ENCODE data around the gene DUS3L. TPM values are rescaled to one million over a fixed set of nuclear protein-coding genes. Genes with fewer than 3 reads are reported as not detected.

DUS3L gene
- total RNA-seq, 1 donor from 2014 or later = 16.2 TPM

DNA sequence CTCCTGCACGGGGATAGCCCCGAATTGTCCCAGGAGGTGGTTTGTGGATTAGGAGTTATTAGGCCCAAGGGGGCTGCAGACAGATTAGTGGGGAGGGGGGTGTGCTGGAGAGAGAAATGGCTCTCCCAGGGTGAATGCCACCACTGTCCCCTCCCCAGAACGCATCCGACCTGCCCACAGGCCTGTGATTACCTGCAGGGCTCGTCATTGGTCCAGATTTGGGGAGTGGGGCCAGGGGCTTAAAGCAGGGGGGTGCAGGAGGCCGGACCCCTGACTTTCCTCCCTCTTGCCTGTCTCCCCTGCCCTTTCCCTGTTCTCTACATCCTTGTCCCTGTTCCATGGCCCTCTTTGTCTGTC, 15.1 kb upstream of the DUS3L start:
- no peak for DNase-seq (ENCODE audit: low spot score)
- H3K36me3 Mint-ChIP-seq (ENCODE audit: low read depth, unreplicated experiment) = peaks cover 7% of the 10 kb centered on the region
- H3K4me1 Mint-ChIP-seq (ENCODE audit: unreplicated experiment) = no peaks in the 10 kb centered on the region
- TF ChIP-seq, protein P1, sequence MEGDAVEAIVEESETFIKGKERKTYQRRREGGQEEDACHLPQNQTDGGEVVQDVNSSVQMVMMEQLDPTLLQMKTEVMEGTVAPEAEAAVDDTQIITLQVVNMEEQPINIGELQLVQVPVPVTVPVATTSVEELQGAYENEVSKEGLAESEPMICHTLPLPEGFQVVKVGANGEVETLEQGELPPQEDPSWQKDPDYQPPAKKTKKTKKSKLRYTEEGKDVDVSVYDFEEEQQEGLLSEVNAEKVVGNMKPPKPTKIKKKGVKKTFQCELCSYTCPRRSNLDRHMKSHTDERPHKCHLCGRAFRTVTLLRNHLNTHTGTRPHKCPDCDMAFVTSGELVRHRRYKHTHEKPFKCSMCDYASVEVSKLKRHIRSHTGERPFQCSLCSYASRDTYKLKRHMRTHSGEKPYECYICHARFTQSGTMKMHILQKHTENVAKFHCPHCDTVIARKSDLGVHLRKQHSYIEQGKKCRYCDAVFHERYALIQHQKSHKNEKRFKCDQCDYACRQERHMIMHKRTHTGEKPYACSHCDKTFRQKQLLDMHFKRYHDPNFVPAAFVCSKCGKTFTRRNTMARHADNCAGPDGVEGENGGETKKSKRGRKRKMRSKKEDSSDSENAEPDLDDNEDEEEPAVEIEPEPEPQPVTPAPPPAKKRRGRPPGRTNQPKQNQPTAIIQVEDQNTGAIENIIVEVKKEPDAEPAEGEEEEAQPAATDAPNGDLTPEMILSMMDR (IDR thresholded peaks at IDR 0.05; ENCODE audit: unreplicated experiment) = peak; percentile 3
- peaks cover 23% of the 10 kb centered on the region for H3K27me3 Mint-ChIP-seq (ENCODE audit: unreplicated experiment)
- H3K4me3 Mint-ChIP-seq (ENCODE audit: unreplicated experiment) = no peak overlapping the region
- no peaks in the 10 kb centered on the region for H3K9me3 Mint-ChIP-seq (ENCODE audit: unreplicated experiment)
- H3K27ac Mint-ChIP-seq (ENCODE audit: unreplicated experiment) = no peak overlapping the region

DNA sequence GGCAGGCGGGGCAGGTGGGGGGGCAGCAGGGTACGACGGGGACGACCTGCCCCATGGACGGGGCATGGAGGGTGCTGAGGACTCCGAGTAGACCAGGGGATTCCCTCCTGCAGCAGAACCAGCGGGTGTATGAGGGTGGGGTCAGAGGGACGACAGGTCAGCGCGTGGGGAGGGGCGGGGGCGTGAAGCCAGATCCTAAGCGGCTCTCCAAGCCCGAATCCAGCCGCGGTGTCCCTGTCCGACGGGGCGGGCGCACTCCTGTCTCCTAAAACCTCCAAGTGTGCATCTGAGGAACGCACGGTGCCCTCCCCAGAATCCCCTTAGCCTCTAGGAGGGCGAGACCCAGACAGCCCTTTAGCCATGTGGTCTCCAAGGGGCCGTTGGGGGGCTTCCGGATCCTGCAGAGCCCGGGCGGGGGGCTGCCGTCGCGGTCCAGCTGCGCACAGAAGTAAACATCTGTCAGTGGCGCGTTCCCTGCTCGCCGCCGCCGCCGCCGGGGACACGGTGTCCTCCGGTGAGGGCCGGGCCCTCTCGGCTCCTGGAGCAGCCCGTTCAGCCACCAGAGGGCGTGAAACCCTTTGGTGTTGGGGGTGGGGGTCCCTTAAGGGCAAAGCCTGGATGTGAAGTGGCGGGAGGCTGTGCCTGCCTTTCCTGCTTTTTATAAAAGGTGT, 14.6 kb upstream of the DUS3L start:
- TF ChIP-seq, protein P1 (IDR thresholded peaks at IDR 0.05; ENCODE audit: unreplicated experiment) = peak; percentile 64
- peaks cover 7% of the 10 kb centered on the region for H3K36me3 Mint-ChIP-seq (ENCODE audit: low read depth, unreplicated experiment)
- H3K9me3 Mint-ChIP-seq (ENCODE audit: unreplicated experiment) = no peaks in the 10 kb centered on the region
- DNase-seq (ENCODE audit: low spot score) = peak; percentile 92
- H3K4me1 Mint-ChIP-seq (ENCODE audit: unreplicated experiment) = no peaks in the 10 kb centered on the region
- H3K4me3 Mint-ChIP-seq (ENCODE audit: unreplicated experiment) = no peak overlapping the region
- peaks cover 26% of the 10 kb centered on the region for H3K27me3 Mint-ChIP-seq (ENCODE audit: unreplicated experiment)
- H3K27ac Mint-ChIP-seq (ENCODE audit: unreplicated experiment) = no peak overlapping the region

- no peak for DNase-seq (ENCODE audit: low spot score)
- H3K27me3 Mint-ChIP-seq (ENCODE audit: unreplicated experiment) = peaks cover 25% of the 10 kb centered on the region
- H3K4me3 Mint-ChIP-seq (ENCODE audit: unreplicated experiment) = no peak within 1 kb of the TSS
- TF ChIP-seq, protein P1 (IDR thresholded peaks at IDR 0.05; ENCODE audit: unreplicated experiment) = no peak
- H3K9me3 Mint-ChIP-seq (ENCODE audit: unreplicated experiment) = no peaks in the 10 kb centered on the region
- no peaks in the 10 kb centered on the region for H3K4me1 Mint-ChIP-seq (ENCODE audit: unreplicated experiment)
- no peak within 1 kb of the TSS for H3K27ac Mint-ChIP-seq (ENCODE audit: unreplicated experiment)
- H3K36me3 Mint-ChIP-seq (ENCODE audit: low read depth, unreplicated experiment) = peaks cover 7% of the 10 kb centered on the region
Observed at GRCh38 chr19:5804516-5805461, 13.8 kb upstream of the DUS3L start, which contains the start of gene NRTN. NRTN (plus strand) TSS chr19:5805067; CDS start chr19:5824166, 19,099 bp downstream.

DNA sequence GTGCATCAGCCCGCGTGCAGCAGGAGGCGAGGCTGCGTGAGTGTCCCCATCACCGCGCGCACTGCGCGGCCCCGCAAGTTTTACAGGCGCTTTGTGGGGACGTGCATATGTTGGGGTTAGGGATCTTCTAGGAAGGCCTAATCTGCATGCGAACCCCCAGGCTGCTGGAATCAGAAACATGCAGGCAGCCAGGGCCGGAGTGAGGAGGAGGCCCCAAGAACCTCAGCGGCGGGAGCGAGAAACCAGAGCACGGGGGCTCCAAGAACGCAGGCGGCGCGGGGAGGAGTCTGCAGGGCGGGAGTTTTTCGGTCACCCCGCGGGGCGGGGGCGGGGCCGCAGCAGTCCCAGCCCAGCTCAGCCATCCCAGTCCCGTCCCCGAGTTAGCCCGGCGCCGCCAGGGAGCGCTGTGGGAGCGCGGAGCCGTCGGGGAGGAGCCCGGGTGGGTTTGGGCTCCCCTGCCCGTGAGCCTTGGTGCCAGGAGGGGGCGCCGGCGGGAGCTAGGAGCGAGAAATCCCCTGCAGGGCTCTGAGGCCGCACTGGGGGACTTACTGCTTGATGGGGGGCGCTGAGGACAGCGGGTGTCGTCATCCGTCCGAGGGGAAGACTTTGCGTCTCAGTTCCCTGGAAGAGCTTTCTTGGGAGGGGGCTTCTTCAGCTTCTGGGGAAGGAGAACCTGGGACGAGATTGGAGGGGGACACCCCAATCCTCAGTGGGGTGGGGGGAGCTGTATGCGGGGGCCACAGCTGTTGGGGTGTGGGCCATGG, 13.0 kb upstream of the DUS3L start:
- Mint-ChIP-seq H3K9me3 (ENCODE audit: unreplicated experiment) (no peaks in the 10 kb centered on the region), H3K27ac (ENCODE audit: unreplicated experiment) (no peak overlapping the region), H3K4me3 (ENCODE audit: unreplicated experiment) (peak overlapping the region; percentile 51), H3K36me3 (ENCODE audit: low read depth, unreplicated experiment) (peaks cover 7% of the 10 kb centered on the region), H3K4me1 (ENCODE audit: unreplicated experiment) (no peaks in the 10 kb centered on the region), H3K27me3 (ENCODE audit: unreplicated experiment) (peaks cover 24% of the 10 kb centered on the region)
- peak; percentile 100 for DNase-seq (ENCODE audit: low spot score)
- TF ChIP-seq, protein P1 (IDR thresholded peaks at IDR 0.05; ENCODE audit: unreplicated experiment) = peak; percentile 86
